GM12891 (cell line): Measurements from ENCODE around the gene ACADM.
"Not testable (repeated sequence)": the region's sequence is repeated elsewhere in the genome, so short reads cannot be mapped to it uniquely, and the experiment has no call there.

Experiments
- DNase-seq: peaks from one replicate; pipeline ENCODE4 v3.0.0; 2011; ENCODE audit warnings: low spot score; ENCODE audit not compliant: insufficient read length
- FAIRE-seq: peaks from 2 replicates; lab custom pipeline; 2011; peaks lifted over from hg19 to GRCh38; lab: Jason Lieb, UNC
- PAX5 ChIP-seq: IDR thresholded peaks from 2 replicates; pipeline ENCODE4 v1.6.1; 2011; ENCODE audit warnings: low read length, moderate library complexity, mild to moderate bottlenecking; ENCODE audit not compliant: insufficient read depth, severe bottlenecking
- POLR2A ChIP-seq: IDR thresholded peaks from 2 replicates; pipeline ENCODE4 v1.6.1; 2011; ENCODE audit warnings: low read depth, low read length, control low read depth
- POLR2AphosphoS5 ChIP-seq: IDR thresholded peaks from 2 replicates; pipeline ENCODE4 v1.6.1; 2011; ENCODE audit warnings: low read depth, low read length, control low read depth
- POU2F2 ChIP-seq: IDR thresholded peaks from 2 replicates; pipeline ENCODE4 v1.6.1; 2011; ENCODE audit warnings: low read depth, mild to moderate bottlenecking, control low read depth, low read length, moderate library complexity
- SPI1 ChIP-seq: IDR thresholded peaks from 2 replicates; pipeline ENCODE4 v1.6.1; 2011; ENCODE audit warnings: low read depth, low read length, control low read depth
- TAF1 ChIP-seq: IDR thresholded peaks from 2 replicates; pipeline ENCODE4 v1.6.1; 2011; ENCODE audit warnings: low read depth, low read length, control low read depth

ACADM gene

GRCh38 chr1:75791022-75791421 is 66.5 kb downstream of the ACADM start:
- TF ChIP-seq SPI1: no peak
- no peak for TF ChIP-seq PAX5
- TF ChIP-seq POLR2A: no peak
- no peak for TF ChIP-seq POU2F2
- TF ChIP-seq TAF1: no peak
- no peak for TF ChIP-seq POLR2AphosphoS5
- no peak for FAIRE-seq
- no peak for DNase-seq

DNA sequence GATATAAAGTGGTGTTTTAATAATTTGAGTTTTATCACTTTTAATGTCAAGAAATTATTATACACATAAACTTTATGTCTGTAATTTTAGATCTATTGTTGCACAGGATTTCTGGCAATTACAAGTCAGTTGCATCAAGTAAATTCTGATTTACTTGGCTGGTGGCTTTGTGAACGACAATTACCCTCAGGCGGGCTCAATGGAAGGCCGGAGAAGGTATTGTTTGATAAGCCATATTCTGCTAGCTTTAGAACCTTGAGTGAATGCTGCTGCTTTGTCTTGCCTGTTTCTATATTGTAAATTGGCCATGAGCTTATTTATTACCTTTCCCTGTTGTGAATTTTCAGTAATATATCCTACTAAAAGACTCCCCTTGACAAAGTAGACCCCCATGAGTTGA is 67.6 kb downstream of the ACADM start:
- FAIRE-seq (no peak), DNase-seq (no peak)
- no peak for TF ChIP-seq TAF1
- no peak for TF ChIP-seq PAX5
- TF ChIP-seq SPI1: no peak
- no peak for TF ChIP-seq POU2F2
- TF ChIP-seq POLR2A: no peak
- no peak for TF ChIP-seq POLR2AphosphoS5

GRCh38 chr1:75794382-75794781 is 69.9 kb downstream of the ACADM start:
- DNase-seq (no peak), FAIRE-seq (no peak)
- TF ChIP-seq TAF1 (no peak), POLR2AphosphoS5 (no peak), SPI1 (no peak), POLR2A (no peak), PAX5 (no peak), POU2F2 (no peak)

GRCh38 chr1:75795703-75796193 is 71.2 kb downstream of the ACADM start:
- TF ChIP-seq POLR2A (peak; percentile 75; the same call in 1 of the 2 replicates), POU2F2 (peak; percentile 31; the same call in 1 of the 2 replicates), PAX5 (no peak)
- FAIRE-seq (no peak), DNase-seq (no peak)

DNA sequence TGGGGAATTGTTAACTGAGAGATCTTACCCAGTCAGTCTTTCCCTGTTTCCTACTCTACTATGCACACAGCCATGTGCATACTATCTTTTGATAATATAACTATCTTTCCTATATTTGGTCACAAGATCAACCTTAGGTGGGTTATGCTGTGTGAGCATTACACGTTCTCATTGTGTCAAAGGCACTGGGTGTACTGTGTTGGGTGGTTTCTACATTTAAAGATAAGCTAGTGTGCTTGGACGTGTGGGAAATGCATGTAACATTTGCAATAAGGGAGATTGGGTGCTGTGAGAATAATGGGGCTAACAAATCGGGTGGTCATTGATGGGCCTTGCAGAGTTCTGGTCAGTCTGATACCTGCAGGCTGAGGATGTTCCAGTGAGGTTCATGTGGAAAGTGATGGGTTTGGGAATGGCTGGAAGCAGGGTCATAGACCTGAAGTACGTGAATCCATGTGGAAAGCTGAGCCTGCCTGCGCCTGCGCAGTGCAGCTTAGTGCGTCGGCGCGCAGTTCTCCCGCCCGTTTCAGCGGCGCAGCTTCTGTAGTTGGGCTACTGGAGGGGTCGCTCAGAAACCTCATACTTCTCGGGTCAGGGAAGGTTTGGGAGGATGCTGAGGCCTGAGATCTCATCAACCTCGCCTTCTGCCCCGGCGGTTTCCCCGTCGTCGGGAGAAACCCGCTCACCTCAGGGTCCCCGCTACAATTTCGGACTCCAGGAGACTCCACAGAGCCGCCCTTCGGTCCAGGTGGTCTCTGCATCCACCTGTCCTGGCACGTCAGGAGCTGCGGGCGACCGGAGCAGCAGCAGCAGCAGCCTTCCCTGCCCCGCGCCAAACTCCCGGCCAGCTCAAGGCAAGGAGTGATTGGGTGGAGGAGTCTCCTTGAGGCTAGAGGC is 72.1 kb downstream of the ACADM start, which contains the start of gene MSH4:
TSS of gene MSH4 (plus strand) at position 507 of the 897 bp plus-strand sequence. CDS start at position 611, 104 bp downstream.
- TF ChIP-seq TAF1 (no peak), SPI1 (no peak), POLR2AphosphoS5 (peak; percentile 93), POU2F2 (peak; percentile 78), PAX5 (no peak), POLR2A (peak; percentile 85)
- DNase-seq (no peak), FAIRE-seq (peak; percentile 64)

- DNase-seq (no peak), FAIRE-seq (no peak)
- TF ChIP-seq POLR2AphosphoS5 (no peak), POLR2A (no peak; the same call in 1 of the 2 replicates), POU2F2 (no peak), TAF1 (no peak), PAX5 (no peak), SPI1 (no peak)
Measured at GRCh38 chr1:75797273-75797588, 72.7 kb downstream of the ACADM start.

DNA sequence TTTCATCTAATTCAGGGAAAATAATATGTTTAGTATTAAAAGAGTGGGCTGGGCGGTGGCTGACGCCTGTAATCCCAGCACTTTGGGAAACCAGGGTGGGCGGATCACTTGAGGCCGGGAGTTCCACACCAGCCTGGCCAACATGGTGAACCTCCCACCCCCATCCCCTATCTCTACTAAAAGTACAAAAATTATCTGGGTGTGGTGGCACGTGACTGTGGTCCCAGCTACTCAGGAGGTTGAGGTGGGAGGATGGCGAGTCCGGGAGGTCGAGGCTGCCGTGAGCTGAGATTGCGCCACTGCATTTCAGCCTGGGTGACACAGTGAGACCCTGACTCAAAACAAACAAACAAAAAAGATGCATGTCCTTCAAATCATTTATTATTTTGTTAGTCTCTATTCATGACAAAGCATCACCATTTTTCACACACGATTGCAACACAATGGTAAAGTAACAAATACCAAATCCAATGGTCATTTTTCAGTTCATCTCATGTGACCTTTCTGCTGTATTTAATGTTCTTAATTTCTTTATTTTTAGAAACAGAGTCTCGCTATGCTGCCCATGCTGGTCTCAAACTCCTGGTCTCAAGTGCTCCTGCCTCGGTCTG is 73.2 kb downstream of the ACADM start:
- DNase-seq (no peak), FAIRE-seq (no peak)
- TF ChIP-seq PAX5: no peak
- TF ChIP-seq POLR2AphosphoS5: no peak
- TF ChIP-seq SPI1: no peak

DNA sequence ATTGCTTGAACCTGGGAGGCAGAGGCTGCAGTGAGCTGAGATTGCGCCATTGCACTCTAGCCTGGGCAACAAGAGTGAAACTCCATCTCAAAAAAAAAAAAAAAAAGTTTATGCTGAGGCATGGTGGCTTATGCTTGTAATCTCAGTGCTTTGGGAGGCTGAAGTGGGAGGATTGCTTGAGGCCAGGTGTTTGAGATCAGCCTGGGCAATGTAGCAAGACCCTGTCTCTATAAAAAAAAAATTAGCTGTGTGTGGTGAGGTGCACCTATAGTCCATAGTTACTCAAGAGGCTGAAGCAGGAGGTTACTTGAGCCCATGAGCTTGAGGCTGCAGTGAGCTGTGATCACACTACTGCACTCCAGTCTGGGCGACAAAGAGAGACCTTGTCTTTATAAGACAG is 77.0 kb downstream of the ACADM start:
- FAIRE-seq, DNase-seq: not testable (repeated sequence)

DNA sequence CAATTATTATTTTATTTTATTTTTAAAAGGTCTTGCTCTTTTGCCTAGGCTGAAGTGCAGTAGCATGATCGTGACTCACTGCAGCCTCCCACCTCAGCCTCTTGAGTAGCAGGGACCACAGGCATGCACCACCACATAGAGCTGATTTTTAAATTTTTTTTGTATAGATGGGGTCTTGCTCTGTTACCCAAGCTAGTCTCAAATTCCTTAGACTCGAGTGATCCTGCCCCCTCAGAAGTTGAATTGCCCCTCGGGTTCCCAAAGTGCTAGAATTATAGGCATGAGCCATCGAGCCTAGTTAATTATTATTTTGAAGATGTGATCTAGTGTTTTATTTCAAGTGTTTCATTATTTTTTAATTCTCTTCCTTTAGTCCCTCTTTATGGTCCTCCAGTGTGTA is 84.4 kb downstream of the ACADM start:
- DNase-seq (no peak), FAIRE-seq (no peak)
- no peak for TF ChIP-seq TAF1
- no peak for TF ChIP-seq POU2F2
- TF ChIP-seq PAX5: no peak
- TF ChIP-seq POLR2A: no peak
- TF ChIP-seq SPI1: no peak
- no peak for TF ChIP-seq POLR2AphosphoS5

DNA sequence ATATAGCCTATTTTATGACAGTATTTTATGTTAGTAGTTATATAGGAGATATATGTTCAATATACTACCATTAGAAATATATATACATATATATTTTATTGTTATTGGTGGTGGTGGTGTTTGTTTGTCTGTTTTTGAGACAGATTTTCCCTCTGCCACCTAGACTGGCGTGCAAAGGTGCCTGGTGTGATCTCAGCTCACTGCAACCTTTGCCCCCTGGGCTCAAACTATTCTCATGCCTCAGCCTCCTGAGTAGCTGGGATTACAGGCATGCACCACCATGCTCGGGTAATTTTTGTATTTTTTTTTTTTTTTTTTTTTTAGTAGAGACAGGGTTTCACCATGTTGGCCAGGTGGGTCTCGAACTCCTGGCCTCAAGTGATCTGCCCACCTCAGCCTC is 85.6 kb downstream of the ACADM start:
- FAIRE-seq, DNase-seq: not testable (repeated sequence)
